ENCODE results near the gene PIRT. TPM values are rescaled to one million over a fixed set of nuclear protein-coding genes. Genes with fewer than 3 reads are reported as not detected.
A peak's percentile ranks its signal among the peaks of the same experiment; 100 is the strongest.

Gene PIRT
- total and polyA plus RNA-seq, 2 donors (not counting 1 experiment from before 2014, with no cell fraction given), result not detected

DNA sequence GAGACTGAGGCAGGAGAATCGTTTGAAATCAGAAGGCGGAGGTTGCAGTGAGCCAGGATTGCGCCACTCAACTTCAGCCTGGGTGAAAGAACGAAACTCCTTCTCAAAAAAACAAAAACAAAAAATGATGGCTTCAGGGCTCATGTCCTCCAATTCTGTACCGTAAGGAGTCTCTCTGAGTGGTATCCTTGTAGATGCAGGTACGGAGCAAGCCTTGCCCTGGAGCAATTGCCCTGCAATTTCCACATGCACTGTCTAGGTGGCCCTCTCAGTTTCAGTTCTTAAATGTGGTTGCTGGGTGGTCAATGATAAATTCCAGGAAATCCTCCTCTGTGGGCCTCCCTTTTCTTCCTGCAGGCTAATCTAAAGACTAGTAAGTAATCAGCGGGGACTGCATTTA is 44.6 kb downstream of the PIRT start:
- no peaks in the 10 kb centered on the region for H3K9me3 Mint-ChIP-seq (ENCODE audit: insufficient read depth)
- TF ChIP-seq, protein P1, sequence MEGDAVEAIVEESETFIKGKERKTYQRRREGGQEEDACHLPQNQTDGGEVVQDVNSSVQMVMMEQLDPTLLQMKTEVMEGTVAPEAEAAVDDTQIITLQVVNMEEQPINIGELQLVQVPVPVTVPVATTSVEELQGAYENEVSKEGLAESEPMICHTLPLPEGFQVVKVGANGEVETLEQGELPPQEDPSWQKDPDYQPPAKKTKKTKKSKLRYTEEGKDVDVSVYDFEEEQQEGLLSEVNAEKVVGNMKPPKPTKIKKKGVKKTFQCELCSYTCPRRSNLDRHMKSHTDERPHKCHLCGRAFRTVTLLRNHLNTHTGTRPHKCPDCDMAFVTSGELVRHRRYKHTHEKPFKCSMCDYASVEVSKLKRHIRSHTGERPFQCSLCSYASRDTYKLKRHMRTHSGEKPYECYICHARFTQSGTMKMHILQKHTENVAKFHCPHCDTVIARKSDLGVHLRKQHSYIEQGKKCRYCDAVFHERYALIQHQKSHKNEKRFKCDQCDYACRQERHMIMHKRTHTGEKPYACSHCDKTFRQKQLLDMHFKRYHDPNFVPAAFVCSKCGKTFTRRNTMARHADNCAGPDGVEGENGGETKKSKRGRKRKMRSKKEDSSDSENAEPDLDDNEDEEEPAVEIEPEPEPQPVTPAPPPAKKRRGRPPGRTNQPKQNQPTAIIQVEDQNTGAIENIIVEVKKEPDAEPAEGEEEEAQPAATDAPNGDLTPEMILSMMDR (IDR thresholded peaks at IDR 0.05), result no peak
- TF ChIP-seq EZH2 (IDR thresholded peaks at IDR 0.05; ENCODE audit: borderline replicate concordance, insufficient read depth, low read depth, low read length, poor library complexity, severe bottlenecking), result no peak
- ChIA-PET CTCF (no interaction called here), POLR2A (no interaction called here)
- Histone ChIP-seq H3K9me3 (ENCODE audit: control extremely low read depth in 1 of 3, control insufficient read depth in 2 of 3, insufficient read depth in 1 of 3, low read length in 2 of 3) (no peaks in the 10 kb centered on the region), H3K27ac (ENCODE audit: low read length in 2 of 2) (no peak overlapping the region), H4K20me1 (ENCODE audit: control insufficient read depth, insufficient read depth, low read length, poor library complexity, severe bottlenecking) (no peaks in the 10 kb centered on the region), H3K27me3 (replicated peaks in 1 of 4; ENCODE audit: control extremely low read depth in 1 of 4, control insufficient read depth in 3 of 4, insufficient read depth in 4 of 4, low read length in 3 of 4) (peaks cover 0 to 2% (median 0%) of the 10 kb centered on the region in 4 experiments), H2AFZ (ENCODE audit: insufficient read depth, low read depth, low read length, poor library complexity, severe bottlenecking) (no peak overlapping the region), H3K36me3 (replicated peaks in 1 of 2; ENCODE audit: control extremely low read depth in 1 of 2, control insufficient read depth in 1 of 2, extremely low read depth in 1 of 2, insufficient read depth in 2 of 2, low read length in 1 of 2) (no peaks in the 10 kb centered on the region), H3K4me1 (ENCODE audit: control insufficient read depth in 2 of 2, insufficient read depth in 2 of 2, low read length in 2 of 2) (peaks cover 0 to 3% of the 10 kb centered on the region in 2 donors), H3K4me2 (replicated peaks; ENCODE audit: low read depth, low read length, poor library complexity, severe bottlenecking) (no peak overlapping the region), H3K9ac (ENCODE audit: low read length) (no peak overlapping the region), H3K4me3 (ENCODE audit: control extremely low read depth in 1 of 5, extremely low read depth in 1 of 5, insufficient read depth in 1 of 5, low read depth in 2 of 5, low read length in 4 of 5) (no peak overlapping the region), H3K79me2 (ENCODE audit: control insufficient read depth, insufficient read depth, low read length) (no peaks in the 10 kb centered on the region)
- ATAC-seq (ENCODE audit: low read depth) (no peak), DNase-seq (no peak)
- peaks cover 3% of the 10 kb centered on the region for H3K27me3 Mint-ChIP-seq
- WGBS (ENCODE audit: insufficient coverage), result 95% methylated on average over 5 of the region's 7 CpGs
- no peak overlapping the region for H3K27ac Mint-ChIP-seq
- no peaks in the 10 kb centered on the region for H3K4me1 Mint-ChIP-seq
- H3K4me3 Mint-ChIP-seq, result no peak overlapping the region
- intact Hi-C loops (cut with micrococcal nuclease), result no loop called here

DNA sequence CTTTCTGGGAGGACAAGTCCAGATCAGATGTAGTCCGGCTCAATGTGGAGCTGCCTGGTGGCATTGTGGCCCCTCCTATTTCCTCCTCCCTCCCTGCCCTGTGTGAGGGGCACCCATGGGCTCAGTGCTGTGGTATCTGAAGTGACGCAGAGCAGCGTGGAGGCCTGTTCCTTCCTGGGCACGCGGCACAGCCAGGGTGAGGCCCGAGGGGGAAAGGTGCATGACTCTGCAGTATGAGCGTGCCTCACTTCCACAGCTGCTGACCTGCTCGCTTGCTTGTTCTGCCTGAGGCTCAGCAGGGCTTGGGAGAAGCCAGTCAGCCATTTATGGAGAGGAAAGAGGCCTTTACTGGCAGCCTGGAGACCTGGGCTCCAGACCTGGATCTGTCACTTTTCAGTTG is 45.7 kb downstream of the PIRT start:
- Histone ChIP-seq H3K9me3 (ENCODE audit: control extremely low read depth in 1 of 3, control insufficient read depth in 2 of 3, insufficient read depth in 1 of 3, low read length in 2 of 3) (no peaks in the 10 kb centered on the region), H3K4me2 (replicated peaks; ENCODE audit: low read depth, low read length, poor library complexity, severe bottlenecking) (no peak overlapping the region), H4K20me1 (ENCODE audit: control insufficient read depth, insufficient read depth, low read length, poor library complexity, severe bottlenecking) (no peaks in the 10 kb centered on the region), H3K79me2 (ENCODE audit: control insufficient read depth, insufficient read depth, low read length) (no peaks in the 10 kb centered on the region), H2AFZ (ENCODE audit: insufficient read depth, low read depth, low read length, poor library complexity, severe bottlenecking) (peak overlapping the region; percentile 22), H3K36me3 (replicated peaks in 1 of 2; ENCODE audit: control extremely low read depth in 1 of 2, control insufficient read depth in 1 of 2, extremely low read depth in 1 of 2, insufficient read depth in 2 of 2, low read length in 1 of 2) (no peaks in the 10 kb centered on the region), H3K4me3 (ENCODE audit: control extremely low read depth in 1 of 5, extremely low read depth in 1 of 5, insufficient read depth in 1 of 5, low read depth in 2 of 5, low read length in 4 of 5) (no peak overlapping the region), H3K9ac (ENCODE audit: low read length) (no peak overlapping the region), H3K27me3 (replicated peaks in 1 of 4; ENCODE audit: control extremely low read depth in 1 of 4, control insufficient read depth in 3 of 4, insufficient read depth in 4 of 4, low read length in 3 of 4) (peaks cover 0 to 2% (median 0%) of the 10 kb centered on the region in 4 experiments), H3K27ac (ENCODE audit: low read length in 2 of 2) (no peak overlapping the region), H3K4me1 (ENCODE audit: control insufficient read depth in 2 of 2, insufficient read depth in 2 of 2, low read length in 2 of 2) (peaks cover 0 to 3% of the 10 kb centered on the region in 2 donors)
- H3K4me3 Mint-ChIP-seq, result no peak overlapping the region
- no peaks in the 10 kb centered on the region for H3K4me1 Mint-ChIP-seq
- no peak overlapping the region for H3K27ac Mint-ChIP-seq
- no peaks in the 10 kb centered on the region for H3K9me3 Mint-ChIP-seq (ENCODE audit: insufficient read depth)
- ChIA-PET CTCF (no interaction called here), POLR2A (no interaction called here)
- TF ChIP-seq, protein P1 (IDR thresholded peaks at IDR 0.05), result no peak
- no peak for TF ChIP-seq EZH2 (IDR thresholded peaks at IDR 0.05; ENCODE audit: borderline replicate concordance, insufficient read depth, low read depth, low read length, poor library complexity, severe bottlenecking)
- WGBS (ENCODE audit: insufficient coverage), result 11% methylated on average over 8 of the region's 8 CpGs
- no peak for DNase-seq
- ATAC-seq (ENCODE audit: low read depth), result no peak
- peaks cover 3% of the 10 kb centered on the region for H3K27me3 Mint-ChIP-seq
- intact Hi-C loops (cut with micrococcal nuclease), result no loop called here

Data from B cell (primary cell).